GM11168 (cell line): ENCODE results near the gene MRPL28.
"Not testable (repeated sequence)": the region's sequence is repeated elsewhere in the genome, so short reads cannot be mapped to it uniquely, and the experiment has no call there.

Experiments used
- in situ Hi-C: fragments of 300-500 bp; cut with MboI; formaldehyde crosslinking; loops from one replicate; pipeline ENCODE4 v1.12.0; 2022; ENCODE audit warnings: low sequenced_read_pairs; ENCODE audit not compliant: unreplicated experiment

MRPL28 gene

GRCh38 chr16:370443-370842 is at the start of gene MRPL28:
TSS of gene MRPL28 (minus strand) at chr16:370538. CDS start at chr16:370218, 320 bp downstream.
- in situ Hi-C loops: no loop called here

GRCh38 chr16:415170-415498 is 44.8 kb upstream of the MRPL28 start:
- in situ Hi-C loops: not testable (repeated sequence)

- in situ Hi-C loops: no loop called here
Measured at GRCh38 chr16:414395-415169, 44.2 kb upstream of the MRPL28 start.

- in situ Hi-C loops: no loop called here
Measured at GRCh38 chr16:411576-412265, 41.4 kb upstream of the MRPL28 start.

GRCh38 chr16:410516-411178 is 40.3 kb upstream of the MRPL28 start:
- in situ Hi-C loops: no loop called here

- in situ Hi-C loops: no loop called here
Measured at GRCh38 chr16:407253-407652, 36.9 kb upstream of the MRPL28 start.

- in situ Hi-C loops: no loop called here
Measured at GRCh38 chr16:405548-406506, 35.5 kb upstream of the MRPL28 start.

GRCh38 chr16:404971-405486 is 34.7 kb upstream of the MRPL28 start:
- in situ Hi-C loops: no loop called here

GRCh38 chr16:401468-402348 is 31.4 kb upstream of the MRPL28 start, which contains the start of gene DECR2:
TSS of gene DECR2 (plus strand) at chr16:401885. CDS start at chr16:401964, 79 bp downstream.
- in situ Hi-C loops: no loop called here

GRCh38 chr16:400061-400591 is 29.8 kb upstream of the MRPL28 start:
- in situ Hi-C loops: no loop called here

GRCh38 chr16:399340-400019 is 29.1 kb upstream of the MRPL28 start:
- in situ Hi-C loops: no loop called here

- in situ Hi-C loops: no loop called here
Measured at GRCh38 chr16:398561-399339, 28.4 kb upstream of the MRPL28 start.

GRCh38 chr16:397736-398332 is 27.5 kb upstream of the MRPL28 start:
- in situ Hi-C loops: no loop called here

GRCh38 chr16:397135-397661 is 26.9 kb upstream of the MRPL28 start, which contains the start of gene NME4:
TSS of gene NME4 (plus strand) at chr16:397199. CDS start at chr16:397223, 24 bp downstream.
- in situ Hi-C loops: no loop called here

- in situ Hi-C loops: no loop called here
Measured at GRCh38 chr16:396605-397004, 26.3 kb upstream of the MRPL28 start.

- in situ Hi-C loops: no loop called here
Measured at GRCh38 chr16:396199-396598, 25.9 kb upstream of the MRPL28 start.
